ENCODE data around the gene ECM1. TPM values are rescaled to one million over a fixed set of nuclear protein-coding genes. Genes with fewer than 3 reads are reported as not detected.

ECM1 gene
- polyA plus RNA-seq, 1 donor (not counting 4 experiments of a cell fraction or from before 2014, with no cell fraction given) = 23.6 TPM

GRCh38 chr1:150554086-150554452, 46.2 kb downstream of the ECM1 start:
- no peaks in the 10 kb centered on the region for H3K9me1 ChIP-seq (ENCODE audit: control insufficient read depth, extremely low read depth, insufficient read depth, low read length)
- H3K4me3 ChIP-seq (ENCODE audit: control insufficient read depth in 2 of 3, extremely low read depth in 1 of 3, insufficient read depth in 2 of 3, low read depth in 1 of 3, low read length in 3 of 3) = no peak overlapping the region
- DNase-seq (ENCODE audit: low read depth, low spot score) (no peak), FAIRE-seq (no peak)
- no peaks in the 10 kb centered on the region for H4K20me1 ChIP-seq (ENCODE audit: control insufficient read depth, extremely low read depth, insufficient read depth, low read length)
- no peak overlapping the region for H2AFZ ChIP-seq (ENCODE audit: control insufficient read depth, low read length)
- dilution Hi-C loops (cut with MboI; ENCODE audit: extremely low pct_ligation_motif_present, low sequenced_read_pairs) = no loop called here
- H3K9ac ChIP-seq (ENCODE audit: control insufficient read depth, extremely low read depth, insufficient read depth, low read length) = no peak overlapping the region
- no peak overlapping the region for H3K4me2 ChIP-seq (ENCODE audit: control insufficient read depth, extremely low read depth, insufficient read depth, low read depth, low read length)
- peaks cover 15% of the 10 kb centered on the region for H3K4me1 ChIP-seq (ENCODE audit: control insufficient read depth, extremely low read depth, insufficient read depth, low read length)
- no peak for TF ChIP-seq CTCF (optimal IDR thresholded peaks at IDR 0.05 in 1 of 3, IDR thresholded peaks at IDR 0.05 in 1 of 3, conservative IDR thresholded peaks at IDR 0.05 in 1 of 3; ENCODE audit: extremely low read depth in 1 of 3, insufficient read depth in 2 of 3, low read length in 3 of 3)
- no peak overlapping the region for H3K27ac ChIP-seq (ENCODE audit: control insufficient read depth, insufficient read depth, low read length)
- H3K9me3 ChIP-seq (ENCODE audit: control insufficient read depth, low read depth, low read length) = no peaks in the 10 kb centered on the region
- peaks cover 0 to 1% of the 10 kb centered on the region in 2 experiments for H3K36me3 ChIP-seq (ENCODE audit: control insufficient read depth in 2 of 2, extremely low read depth in 1 of 2, insufficient read depth in 2 of 2, low read length in 2 of 2)
- H3K79me2 ChIP-seq (ENCODE audit: control insufficient read depth, insufficient read depth, low read length) = no peaks in the 10 kb centered on the region
- no peaks in the 10 kb centered on the region for H3K27me3 ChIP-seq (ENCODE audit: control insufficient read depth, extremely low read depth, insufficient read depth, low read length)

- DNase-seq (ENCODE audit: low read depth, low spot score) (no peak), FAIRE-seq (no peak)
- Histone ChIP-seq H3K9me3 (ENCODE audit: control insufficient read depth, low read depth, low read length) (no peaks in the 10 kb centered on the region), H3K4me1 (ENCODE audit: control insufficient read depth, extremely low read depth, insufficient read depth, low read length) (peaks cover 15% of the 10 kb centered on the region), H3K4me3 (ENCODE audit: control insufficient read depth in 2 of 3, extremely low read depth in 1 of 3, insufficient read depth in 2 of 3, low read depth in 1 of 3, low read length in 3 of 3) (no peak overlapping the region), H3K79me2 (ENCODE audit: control insufficient read depth, insufficient read depth, low read length) (no peaks in the 10 kb centered on the region), H4K20me1 (ENCODE audit: control insufficient read depth, extremely low read depth, insufficient read depth, low read length) (no peaks in the 10 kb centered on the region), H3K9me1 (ENCODE audit: control insufficient read depth, extremely low read depth, insufficient read depth, low read length) (peaks cover 3% of the 10 kb centered on the region), H3K27ac (ENCODE audit: control insufficient read depth, insufficient read depth, low read length) (no peak overlapping the region), H3K36me3 (ENCODE audit: control insufficient read depth in 2 of 2, extremely low read depth in 1 of 2, insufficient read depth in 2 of 2, low read length in 2 of 2) (peaks cover 0 to 4% of the 10 kb centered on the region in 2 experiments), H3K4me2 (ENCODE audit: control insufficient read depth, extremely low read depth, insufficient read depth, low read depth, low read length) (no peak overlapping the region), H3K9ac (ENCODE audit: control insufficient read depth, extremely low read depth, insufficient read depth, low read length) (no peak overlapping the region), H3K27me3 (ENCODE audit: control insufficient read depth, extremely low read depth, insufficient read depth, low read length) (no peaks in the 10 kb centered on the region), H2AFZ (ENCODE audit: control insufficient read depth, low read length) (no peak overlapping the region)
- dilution Hi-C loops (cut with MboI; ENCODE audit: extremely low pct_ligation_motif_present, low sequenced_read_pairs) = no loop called here
- TF ChIP-seq EZH2 (IDR thresholded peaks at IDR 0.05; ENCODE audit: low read length) (no peak), CTCF (optimal IDR thresholded peaks at IDR 0.05 in 1 of 3, IDR thresholded peaks at IDR 0.05 in 1 of 3, conservative IDR thresholded peaks at IDR 0.05 in 1 of 3; ENCODE audit: extremely low read depth in 1 of 3, insufficient read depth in 2 of 3, low read length in 3 of 3) (no peak)
Measured at GRCh38 chr1:150555198-150555970, 47.5 kb downstream of the ECM1 start.

All from keratinocyte (primary cell).